GM18517 (cell line): ENCODE data around the gene DAPK3.
A peak's percentile ranks its signal among the peaks of the same experiment; 100 is the strongest.
"Not testable (repeated sequence)": the region's sequence is repeated elsewhere in the genome, so short reads cannot be mapped to it uniquely, and the experiment has no call there.

Experiments used
- ATAC-seq: cut with Tn5 transposase; IDR thresholded peaks from one replicate; pipeline ENCODE4 v1.9.1; 2021; ENCODE audit warnings: mild to moderate bottlenecking, moderate library complexity; ENCODE audit not compliant: unreplicated experiment

The DAPK3 gene

DNA sequence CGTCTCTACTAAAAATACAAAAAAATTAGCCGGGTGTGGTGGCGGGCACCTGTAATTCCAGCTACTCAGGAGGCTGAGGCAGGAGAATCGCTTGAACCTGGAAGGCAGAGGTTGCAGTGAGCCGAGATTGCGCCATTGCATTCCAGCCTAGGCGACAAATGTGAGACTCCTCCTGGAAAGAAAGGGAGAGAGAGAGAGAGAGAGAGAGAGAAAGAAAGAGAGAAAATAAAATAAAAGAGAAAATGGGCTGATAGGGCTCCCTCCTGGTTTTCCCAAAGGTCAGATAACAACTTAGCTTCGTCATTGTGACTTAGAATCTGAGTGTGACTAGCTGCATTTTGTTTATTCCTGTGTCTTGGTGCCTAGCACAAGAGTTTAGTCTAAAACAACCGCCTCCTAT, 34.5 kb upstream of the DAPK3 start:
- ATAC-seq = not testable (repeated sequence)

DNA sequence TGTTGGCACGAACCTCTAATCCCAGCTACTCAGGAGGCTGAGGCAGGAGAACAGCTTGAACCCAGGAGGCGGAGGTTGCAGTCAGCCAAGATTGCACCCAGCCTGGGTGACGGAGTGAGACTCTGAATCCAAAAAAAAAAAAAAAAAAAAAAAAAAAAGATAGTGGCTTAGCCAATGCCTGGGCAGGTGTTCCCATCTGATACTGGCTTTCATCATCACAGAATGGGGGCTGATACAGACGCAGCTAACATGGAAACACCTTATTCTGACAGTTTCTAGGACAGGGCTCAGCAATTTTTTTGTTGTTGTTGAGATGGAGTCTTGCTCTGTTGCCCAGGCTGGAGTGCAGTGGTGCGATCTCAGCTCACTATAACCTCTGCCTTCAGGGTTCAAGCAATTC, 29.9 kb upstream of the DAPK3 start:
- not testable (repeated sequence) for ATAC-seq

DNA sequence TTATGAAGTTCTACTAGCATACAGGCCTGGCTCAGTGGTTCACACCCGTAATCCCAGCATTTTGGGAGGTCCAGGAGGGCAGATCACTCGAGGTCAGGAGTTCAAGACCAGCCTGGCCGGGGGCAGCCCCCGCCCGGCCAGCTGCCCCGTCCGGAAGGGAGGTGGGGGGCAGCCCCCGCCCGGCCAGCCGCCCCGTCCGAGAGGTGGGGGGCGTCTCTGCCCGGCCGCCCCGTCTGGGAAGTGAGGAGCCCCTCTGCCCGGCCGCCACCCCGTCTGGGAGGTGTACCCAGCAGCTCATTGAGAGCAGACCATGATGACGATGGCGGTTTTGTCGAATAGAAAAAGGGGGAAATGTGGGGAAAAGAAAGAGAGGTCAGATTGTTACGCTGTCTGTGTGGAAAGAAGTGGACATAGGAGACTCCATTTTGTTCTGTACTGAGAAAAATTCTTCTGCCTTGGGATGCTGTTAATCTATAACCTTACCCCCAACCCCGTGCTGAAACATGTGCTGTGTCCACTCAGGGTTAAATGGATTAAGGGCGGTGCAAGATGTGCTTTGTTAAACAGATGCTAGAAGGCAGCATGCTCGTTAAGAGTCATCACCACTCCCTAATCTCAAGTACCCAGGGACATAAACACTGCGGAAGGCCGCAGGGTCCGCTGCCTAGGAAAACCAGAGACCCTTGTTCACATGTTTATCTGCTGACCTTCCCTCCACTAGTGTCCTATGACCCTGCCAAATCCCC, 27.9 kb upstream of the DAPK3 start:
- ATAC-seq = not testable (repeated sequence)

DNA sequence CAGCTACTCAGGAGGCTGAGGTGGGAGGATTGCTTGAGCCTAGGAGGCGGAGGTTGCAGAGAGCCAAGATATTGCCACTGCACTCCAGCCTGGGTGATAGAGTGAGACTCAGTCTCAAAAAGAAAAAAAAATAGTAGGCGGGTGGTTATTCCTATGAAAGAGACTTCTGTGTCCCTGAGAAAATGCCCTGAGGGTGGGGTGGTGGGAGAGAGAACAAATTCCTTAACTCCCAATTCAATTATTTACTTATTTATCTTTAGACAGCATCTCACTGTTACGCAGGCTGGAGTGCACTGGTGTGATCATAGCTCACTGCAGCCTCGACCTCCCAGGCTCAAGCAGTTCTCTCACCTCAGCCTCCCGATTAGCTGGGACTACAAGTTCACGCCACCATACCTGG, 24.7 kb upstream of the DAPK3 start:
- ATAC-seq = no peak

DNA sequence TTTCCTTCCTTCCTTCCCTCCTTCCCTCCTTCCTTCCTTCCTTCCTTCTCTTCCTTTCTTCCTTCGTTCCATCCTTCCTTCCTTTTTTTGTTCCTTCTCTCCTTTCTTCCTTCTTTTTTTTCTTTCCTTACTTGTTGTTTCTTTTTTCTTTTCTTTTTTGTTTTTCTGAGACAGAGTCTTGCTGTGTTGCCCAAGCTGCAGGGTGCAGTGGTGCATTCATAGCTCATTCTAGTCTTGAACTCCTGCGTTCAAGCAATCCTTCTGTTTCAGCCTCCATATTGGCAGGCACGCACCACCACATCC, 19.9 kb upstream of the DAPK3 start:
- ATAC-seq = no peak

DNA sequence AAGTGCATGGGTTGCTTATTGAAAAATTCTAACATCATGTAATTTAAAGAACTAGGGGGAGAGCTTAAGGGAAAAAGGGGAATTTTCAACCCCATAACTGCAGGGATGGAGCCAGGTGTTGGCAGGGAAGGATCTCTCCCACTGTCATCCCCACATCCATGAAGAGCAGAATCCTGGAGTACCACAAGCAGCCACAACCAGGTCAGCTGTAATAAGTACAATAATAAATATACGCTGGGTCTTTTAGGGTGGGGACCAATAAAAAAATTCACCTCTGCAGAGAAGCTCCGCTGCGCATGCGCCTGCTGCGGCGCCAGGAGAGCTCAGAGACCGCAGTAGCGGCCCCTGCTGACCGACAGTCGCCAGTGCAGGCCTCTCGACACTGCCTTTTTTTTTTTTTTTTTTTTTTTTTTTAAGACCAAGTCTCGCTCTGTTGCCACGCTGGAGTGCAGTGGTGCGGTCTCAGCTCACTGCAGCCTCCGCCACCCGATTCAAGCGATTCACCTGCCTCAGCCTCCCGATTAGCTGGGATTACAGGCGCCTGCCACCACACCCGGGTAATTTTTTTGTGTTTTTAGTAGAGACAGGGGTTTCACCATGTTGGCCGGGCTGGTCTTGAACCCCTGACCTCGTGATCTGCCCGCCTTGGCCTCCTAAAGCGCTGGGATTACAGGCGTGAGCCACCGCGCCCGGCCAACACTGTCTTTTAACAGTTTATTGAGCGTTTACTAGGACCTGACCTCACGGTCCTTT, 16.9 kb upstream of the DAPK3 start:
- peak; percentile 44 for ATAC-seq

DNA sequence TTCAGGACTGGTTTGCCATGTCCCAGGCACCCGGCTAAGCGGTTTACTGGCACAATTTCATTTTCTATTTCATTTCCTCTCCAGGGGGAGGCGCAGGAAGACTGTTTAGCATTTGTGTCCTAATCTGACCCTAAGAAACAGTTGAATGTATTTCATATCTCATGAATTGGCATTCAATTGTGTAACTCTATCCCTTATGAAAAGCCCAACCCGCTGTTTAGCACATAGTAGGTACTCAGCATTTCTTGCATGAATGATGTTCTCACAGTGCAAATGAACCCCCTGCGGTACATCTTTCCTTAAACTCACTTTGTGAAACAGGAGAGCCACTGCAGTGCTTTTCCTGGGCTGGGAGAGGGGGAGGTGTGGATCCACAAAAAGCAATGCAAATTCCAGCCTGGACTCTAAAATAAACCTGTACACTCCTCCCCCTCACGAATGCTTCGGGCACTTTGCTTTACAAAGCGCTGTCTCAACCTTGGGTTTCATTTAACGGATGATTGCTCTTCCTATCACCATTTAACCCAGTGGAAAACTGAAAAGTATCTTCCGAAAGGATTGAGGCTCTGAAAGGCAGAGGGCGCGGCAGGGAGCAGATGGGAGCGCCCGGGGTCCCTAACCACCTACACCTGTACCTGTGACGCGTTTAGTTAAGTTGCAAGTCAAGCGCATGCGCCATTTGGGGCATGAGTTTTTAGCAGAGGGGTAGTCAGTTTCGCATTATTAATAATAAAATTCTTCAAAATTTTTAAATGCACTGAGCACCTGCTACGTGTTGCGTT, 15.6 kb upstream of the DAPK3 start:
- ATAC-seq = no peak

DNA sequence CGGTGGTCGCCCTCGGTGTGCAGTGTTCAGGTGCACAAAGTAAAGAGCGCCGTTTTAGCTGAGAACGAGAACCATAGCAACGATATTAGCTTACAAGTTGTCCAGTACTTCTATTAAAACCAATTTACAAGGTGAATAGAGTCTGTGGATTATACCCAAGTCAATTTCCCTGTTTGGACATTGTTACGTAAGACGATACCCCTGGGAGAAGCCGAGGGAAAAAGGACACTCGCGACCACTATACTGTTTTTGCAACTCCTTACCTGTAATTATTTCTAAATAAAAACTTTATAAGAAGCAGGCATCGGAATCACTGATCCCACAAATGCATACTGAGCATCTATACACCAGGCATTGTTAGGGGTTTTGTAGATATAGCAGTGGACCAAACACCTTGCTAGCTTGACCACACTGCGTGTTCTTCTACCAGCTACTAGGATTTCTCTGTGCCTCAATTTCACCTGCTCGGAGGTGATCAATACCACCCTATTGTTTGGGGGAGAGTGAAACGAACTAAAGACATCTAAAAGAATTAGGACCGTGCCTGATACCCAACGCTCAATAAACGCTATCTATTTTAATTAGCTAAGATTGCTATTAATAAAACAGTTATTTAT, 14.9 kb upstream of the DAPK3 start:
- ATAC-seq = no peak

DNA sequence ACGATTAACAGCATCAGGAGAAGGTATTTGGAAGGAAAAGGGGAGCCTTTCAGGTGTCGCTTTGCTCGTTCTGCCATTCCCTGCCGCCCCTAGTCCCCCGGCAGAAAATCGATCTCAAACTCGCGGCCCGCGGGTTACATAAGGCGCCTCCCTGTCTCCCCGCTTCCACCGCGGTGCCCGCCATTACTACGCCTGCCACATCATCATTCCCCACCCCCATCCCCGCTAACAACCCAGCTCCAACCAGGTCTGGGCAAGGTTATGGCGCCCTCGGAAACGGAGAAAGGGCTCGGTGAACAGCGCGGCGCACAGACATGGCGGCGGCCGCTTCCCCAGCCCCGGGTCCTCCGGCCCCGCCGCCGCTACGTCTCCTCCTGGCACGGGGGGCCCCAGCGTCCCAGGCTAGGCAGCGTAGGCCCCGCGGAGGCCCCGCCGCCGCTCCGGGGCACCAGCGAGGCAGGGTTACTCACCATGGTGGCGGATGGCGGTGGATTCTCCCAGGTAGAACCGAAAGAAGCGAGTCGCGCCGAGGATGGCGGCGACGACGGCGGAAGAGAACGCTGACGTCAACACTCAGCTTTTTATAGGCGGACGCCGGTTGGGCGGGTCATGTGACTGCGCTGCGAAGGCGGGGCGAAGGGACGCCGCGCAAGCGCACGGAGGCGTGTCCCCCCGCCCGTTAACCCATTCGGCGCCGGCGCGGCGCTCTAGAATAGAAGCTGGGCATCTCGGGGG, 14.2 kb upstream of the DAPK3 start, which contains the start of gene EEF2:
Gene EEF2, minus strand, starts transcription at position 556 of the 735 bp plus-strand sequence. Its CDS starts 83 bp downstream, at position 473.
- no peak for ATAC-seq

DNA sequence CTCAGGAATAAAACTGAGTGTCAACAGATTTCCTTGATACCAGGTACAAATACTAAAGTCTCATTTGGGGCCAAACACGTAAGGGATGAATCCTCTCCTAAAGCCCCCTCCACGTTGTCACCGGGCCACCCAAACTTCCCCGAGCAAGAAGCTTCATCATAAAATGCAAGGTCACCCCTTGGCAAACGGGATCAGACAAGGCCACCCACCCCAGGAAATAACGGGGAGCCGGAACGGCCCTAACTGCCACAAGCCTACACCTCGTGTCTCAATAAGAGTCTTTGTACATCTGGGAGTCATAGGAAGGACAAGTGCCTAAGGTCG, 13.6 kb upstream of the DAPK3 start:
- ATAC-seq = no peak

DNA sequence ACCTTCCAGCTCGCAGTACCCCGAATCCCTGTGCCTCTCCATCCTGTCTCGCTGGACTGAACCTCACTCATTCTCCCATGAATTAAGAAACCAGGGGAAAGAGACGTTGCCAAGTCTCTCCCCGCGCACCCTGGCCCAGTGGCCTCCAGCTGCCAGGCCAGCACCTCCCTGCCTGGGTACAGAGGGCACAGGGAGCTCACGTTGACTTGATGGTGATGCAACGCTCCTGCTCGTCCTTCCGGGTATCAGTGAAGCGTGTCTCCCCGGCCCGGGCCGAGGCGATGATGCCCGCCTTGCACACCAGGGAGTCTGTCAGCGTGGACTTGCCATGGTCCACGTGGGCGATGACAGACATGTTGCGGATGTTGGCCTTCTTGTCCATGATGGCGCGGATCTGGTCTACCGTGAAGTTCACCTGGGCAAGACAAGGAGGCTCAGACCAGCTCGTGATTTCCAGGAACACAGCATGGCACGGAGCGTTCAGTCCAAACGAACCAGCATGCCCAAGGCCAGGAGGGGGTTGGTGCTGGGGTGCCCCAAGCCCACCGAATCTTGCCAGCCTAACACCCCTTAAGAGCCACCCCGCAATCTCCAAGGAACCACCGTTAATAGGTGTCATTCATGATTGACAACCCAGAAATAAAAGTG, 13.2 kb upstream of the DAPK3 start:
- ATAC-seq = no peak

DNA sequence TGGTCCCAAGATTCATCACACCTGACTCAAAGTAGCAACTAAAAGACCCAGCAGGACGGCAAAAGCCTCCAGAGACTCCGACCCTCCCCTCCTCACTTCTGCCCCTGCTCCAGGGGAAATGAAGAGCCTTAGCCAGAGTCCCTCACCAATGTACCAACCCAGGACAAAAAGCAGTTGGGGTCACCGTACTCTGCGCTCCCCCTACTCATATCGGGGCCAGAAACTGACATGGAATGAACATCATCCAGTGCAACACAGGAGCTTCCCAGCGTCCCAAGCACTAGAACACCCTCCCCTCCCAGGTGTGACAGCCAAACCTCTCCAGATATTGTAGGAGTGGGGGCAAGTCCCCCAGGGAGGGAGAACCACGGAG, 12.6 kb upstream of the DAPK3 start:
- ATAC-seq = no peak

DNA sequence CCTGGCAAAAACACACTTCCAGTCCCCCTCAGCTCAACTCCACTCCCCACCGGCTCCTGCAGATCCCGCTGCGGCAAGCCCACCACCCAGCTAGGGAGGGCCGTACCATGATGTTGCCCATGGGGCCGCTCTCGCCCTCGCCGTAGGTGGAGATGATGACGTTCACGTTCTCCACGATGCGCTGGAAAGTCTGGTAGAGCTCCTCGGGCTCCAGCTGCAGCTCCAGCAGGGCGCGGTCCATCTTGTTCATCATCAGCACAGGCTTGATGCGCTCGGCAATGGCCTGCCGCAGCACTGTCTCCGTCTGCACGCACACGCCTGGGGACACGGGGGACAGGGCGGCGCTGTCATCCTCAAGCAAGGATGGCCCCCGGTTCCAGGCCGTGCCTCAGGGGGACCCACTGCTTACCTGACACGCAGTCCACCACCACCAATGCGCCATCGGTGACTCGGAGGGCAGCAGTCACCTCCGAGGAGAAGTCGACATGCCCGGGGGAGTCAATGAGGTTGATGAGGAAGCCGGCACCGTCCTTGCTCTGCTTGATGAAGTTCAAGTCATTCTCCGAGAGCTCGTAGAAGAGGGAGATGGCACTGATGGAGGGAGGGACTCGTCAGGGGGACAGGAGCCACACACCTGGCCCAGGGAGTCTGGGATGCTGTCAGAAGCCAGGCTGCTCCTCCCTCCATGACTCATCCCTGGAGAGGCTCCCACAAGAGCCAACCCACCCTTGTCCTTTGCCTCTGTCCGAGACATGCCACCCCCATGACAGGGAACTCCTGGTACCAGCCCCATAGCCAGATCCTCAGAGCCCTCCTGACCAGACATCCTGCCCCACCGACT, 12.0 kb upstream of the DAPK3 start:
- ATAC-seq = no peak

DNA sequence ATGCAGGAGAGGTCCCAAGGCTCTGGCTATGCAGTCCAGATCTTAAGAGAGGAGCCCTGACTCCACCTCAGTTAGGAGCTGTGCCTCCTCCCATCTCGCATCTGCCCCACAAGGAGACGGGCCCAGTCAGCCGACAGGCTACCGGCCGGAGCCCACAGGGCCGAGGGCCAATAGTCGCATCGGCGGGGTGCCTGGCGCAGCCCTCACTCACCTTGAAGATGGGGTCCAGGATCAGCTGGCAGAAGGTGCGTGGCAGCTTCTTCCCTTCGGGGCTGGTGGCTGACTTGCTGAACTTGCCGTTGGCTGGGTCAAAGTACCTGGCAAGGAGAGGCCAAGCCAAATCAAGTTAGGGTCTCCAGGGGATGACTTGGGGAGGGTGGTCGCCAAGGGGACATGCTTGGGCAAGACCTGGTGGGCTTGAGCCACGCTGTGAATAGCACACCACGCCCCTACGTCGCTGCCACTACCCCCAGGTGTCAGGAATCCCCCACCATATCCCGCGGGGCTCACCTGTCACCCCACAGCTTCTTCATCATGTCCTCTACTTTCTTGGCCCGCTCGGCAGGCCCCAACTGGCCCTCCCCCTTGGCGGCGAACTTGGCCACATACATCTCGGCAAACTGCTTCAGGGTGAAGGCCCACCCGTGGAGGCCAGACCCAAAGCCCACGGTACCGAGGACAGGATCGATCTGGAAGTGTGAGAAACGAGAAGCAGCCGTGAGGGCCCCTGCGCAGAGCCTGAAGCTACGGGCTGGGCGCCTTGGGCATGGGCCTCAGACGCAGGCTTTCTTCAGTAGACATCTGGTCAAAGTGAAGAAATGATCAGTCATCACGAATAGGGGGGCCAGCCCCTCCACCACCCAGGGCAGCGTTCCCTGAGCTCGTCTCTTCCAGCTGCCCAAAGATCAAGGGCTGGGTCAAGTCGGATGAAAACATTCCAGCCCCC, 11.1 kb upstream of the DAPK3 start:
- ATAC-seq = no peak

DNA sequence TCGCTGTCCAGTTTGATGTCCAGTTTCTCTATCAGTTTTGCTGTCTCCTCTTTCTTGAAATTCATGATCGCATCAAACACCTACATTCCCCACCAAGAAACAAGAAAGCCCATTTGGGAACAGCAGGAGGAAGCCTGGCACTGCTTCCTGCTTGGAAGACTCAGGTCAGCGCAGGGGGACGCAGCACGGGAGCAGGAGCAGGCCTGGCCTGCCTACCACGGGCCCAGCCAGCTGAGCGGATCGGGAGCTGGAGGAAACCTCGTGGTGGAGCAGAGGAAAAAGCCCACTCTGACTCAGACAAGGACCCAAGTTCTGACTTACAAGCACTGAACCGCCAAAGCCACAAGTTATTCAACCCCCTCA, 10.5 kb upstream of the DAPK3 start:
- ATAC-seq = no peak

DNA sequence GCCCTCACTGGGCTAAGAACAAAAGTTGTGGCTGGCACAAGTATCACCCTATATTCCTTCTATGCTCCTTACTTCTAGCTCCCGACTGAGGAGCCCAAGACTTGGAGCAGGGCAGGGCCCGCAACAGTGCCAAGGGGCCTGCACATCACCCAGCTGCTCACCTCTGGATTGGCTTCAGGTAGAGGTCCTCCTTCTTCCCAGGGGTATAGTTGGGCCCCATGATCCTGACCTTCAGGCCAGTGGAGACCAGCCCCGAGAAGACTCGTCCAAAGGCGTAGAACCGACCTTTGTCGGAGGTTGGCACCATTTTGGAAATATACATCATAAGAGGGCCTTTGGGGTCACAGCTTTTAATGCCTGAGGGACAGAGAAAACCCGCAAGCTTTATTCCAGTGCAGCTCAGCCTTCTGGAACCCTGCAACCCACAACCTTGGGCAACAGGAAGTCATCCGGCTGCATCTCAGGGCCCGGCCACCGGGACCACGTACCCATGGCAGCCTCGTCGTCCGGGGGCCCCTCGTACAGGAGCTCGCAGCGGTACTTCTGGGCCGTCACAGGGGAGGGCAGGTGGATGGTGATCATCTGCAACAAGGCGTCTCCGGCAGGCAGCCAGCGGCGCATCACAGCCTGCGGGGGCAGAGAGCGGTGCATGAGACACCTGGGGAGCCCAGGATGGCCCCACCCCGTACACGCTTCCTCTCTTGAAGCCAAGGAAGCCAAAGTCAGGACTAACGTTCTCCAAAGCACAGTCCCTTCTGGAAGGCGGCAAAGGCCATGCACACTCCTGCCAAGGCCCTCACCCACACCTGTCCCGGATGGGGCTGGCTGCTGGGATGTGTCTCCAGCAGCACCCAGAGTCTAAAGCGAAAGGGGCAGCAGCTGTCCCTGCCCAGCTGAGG, 9.7 kb upstream of the DAPK3 start:
- ATAC-seq = no peak

DNA sequence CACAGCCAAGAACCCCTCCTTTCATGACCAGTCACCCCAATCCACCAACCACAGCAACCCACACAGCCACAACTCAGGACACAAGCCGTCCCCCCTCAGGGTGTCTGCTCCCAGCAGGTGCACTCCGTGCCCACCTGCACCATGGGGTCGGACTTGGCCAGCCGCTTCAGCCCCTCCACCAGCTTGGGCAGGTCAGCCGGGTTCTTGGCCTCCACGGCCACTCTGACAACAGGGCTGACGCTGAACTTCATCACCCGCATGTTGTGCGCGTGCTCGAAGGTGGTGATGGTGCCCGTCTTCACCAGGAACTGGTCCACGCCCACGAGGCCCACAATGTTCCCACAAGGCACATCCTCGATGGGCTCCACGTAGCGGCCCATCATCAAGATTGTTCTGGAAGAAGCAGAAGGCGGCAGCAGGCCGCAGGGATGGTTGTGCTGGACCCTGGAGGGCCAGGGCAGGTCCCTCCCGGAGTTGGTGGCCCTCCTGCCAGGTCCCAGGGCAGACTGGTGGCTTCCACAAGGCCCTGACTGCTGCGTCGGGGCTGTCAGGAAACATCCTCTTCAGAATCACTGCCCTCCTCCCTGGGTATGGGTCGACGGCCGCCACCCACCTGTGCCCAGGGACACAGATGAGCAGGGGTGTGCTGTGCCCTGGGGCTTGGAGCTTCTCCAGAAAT, 8.9 kb upstream of the DAPK3 start:
- no peak for ATAC-seq
